GM10847 (cell line): Measurements from ENCODE around the gene MACF1.

Source experiments
- POLR2A ChIP-seq: IDR thresholded peaks from 2 replicates; pipeline ENCODE4 v1.6.1; 2011; ENCODE audit not compliant: insufficient read length; ENCODE audit errors: extremely low read depth

The MACF1 gene

GRCh38 chr1:39266792-39267191, 62.3 kb downstream of the MACF1 start:
- TF ChIP-seq POLR2A = no peak

GRCh38 chr1:39268112-39268581, 63.7 kb downstream of the MACF1 start:
- no peak for TF ChIP-seq POLR2A

- TF ChIP-seq POLR2A = no peak
Measured at GRCh38 chr1:39268906-39269305, 64.4 kb downstream of the MACF1 start.

GRCh38 chr1:39269349-39269748, 64.9 kb downstream of the MACF1 start:
- TF ChIP-seq POLR2A = no peak

DNA sequence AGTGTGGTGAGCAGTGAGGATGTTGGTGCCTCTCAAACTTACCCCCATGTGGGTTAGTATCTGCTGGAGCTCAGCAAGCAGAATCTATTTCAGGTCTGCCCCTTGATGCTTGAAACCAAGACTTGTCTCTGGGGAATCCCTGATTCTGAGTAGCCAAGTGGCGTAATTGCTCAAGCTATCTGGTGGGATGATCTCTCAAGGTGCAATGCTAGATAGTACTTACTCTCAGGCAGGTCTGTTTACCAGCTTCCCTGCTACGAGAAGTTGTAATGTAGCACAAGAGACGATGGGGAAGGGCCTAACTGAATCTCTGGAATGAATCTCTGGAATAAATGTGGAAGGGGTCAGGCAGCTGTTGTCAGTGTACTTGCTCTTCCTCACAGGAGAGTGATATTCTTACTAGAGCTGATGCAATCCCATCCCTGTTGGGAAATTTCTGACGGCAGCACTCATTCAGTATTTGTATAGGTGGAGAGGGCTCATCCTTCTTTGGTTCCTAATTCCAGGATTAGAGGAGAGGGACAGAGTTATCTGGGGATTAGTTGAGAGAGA, 65.4 kb downstream of the MACF1 start:
- no peak for TF ChIP-seq POLR2A

DNA sequence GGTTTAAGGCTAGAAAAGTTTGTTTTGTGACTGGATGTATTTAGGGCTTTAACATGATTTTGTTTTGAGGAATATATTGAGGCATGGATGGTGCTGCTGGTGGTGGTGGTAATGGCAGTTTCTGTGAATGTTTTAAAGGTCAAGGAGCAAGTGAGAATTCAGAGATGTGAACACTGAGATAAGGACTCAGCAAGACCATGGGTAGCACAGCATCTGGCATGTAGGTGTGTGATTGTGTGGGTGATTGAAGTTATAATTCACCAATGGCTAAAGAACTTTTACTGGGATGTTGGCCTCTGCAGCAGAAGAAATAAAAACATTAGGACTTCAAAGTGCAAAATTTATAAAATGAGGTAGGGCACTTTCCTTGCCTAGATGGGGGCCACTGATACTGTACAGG, 65.9 kb downstream of the MACF1 start:
- no peak for TF ChIP-seq POLR2A

GRCh38 chr1:39272027-39272797, 67.7 kb downstream of the MACF1 start:
- TF ChIP-seq POLR2A = no peak

- no peak for TF ChIP-seq POLR2A
Measured at GRCh38 chr1:39272798-39273469, 68.4 kb downstream of the MACF1 start.

- no peak for TF ChIP-seq POLR2A
Measured at GRCh38 chr1:39275836-39276507, 71.5 kb downstream of the MACF1 start.

GRCh38 chr1:39277879-39278278, 73.4 kb downstream of the MACF1 start:
- no peak for TF ChIP-seq POLR2A

GRCh38 chr1:39282537-39283216, 78.2 kb downstream of the MACF1 start:
- no peak for TF ChIP-seq POLR2A

DNA sequence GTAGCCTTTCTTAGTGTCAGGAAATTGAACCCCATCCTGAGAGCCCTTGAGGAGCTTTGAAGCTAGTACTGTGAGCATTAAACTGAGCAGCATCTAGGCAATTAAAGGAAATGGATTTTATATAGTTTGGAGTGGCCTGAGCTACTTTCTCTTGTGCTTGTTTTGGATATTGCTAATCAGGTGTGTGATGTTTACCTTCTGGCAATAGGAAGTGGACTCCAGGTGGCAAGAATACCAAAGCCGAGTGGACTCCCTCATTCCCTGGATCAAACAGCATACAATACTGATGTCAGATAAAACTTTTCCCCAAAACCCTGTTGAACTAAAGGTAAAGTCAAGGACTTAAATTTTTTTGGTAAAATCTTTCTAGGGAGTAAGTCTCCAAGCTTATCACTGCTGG, 79.4 kb downstream of the MACF1 start:
- TF ChIP-seq POLR2A = no peak

GRCh38 chr1:39287541-39287940, 83.0 kb downstream of the MACF1 start:
- no peak for TF ChIP-seq POLR2A

DNA sequence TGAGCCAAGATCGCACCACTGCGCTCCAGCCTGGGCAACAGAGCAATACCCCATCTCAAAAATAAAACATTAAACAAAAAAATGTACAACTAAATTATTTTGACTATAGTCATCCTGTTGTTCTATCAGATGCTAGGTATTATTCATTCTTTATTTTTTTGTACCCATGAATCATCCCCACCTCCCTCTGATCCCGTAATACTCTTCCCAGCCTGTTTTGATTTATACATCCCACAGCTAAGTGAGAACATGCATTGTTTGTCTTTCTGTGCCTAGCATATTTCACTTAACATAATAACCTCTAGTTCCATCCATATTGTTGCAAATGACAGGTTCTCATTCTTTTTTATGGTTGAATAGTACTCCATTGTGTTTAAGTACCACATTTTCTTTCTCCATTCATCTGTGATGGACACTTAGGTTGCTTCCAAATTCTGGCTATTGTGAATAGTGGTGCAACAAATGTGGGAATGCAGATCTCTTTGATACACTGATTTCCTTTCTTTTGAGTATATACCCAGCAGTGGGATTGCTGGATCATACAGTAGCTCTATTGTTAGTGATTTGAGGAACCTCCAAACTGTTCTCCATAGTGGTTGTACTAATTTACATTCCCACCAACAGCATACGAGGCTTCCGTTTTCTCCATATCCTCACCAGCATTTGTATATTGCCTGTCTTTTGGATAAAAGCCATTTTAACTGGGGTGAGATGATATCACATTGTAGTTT, 84.4 kb downstream of the MACF1 start:
- no peak for TF ChIP-seq POLR2A
